H1 (cell line): ENCODE measurements around the gene OR2A25.

ENCODE experiments used
- ATF3 ChIP-seq: IDR thresholded peaks from 2 replicates; pipeline ENCODE4 v1.6.1; 2011; ENCODE audit warnings: low read depth, mild to moderate bottlenecking, low read length; ENCODE audit not compliant: insufficient read depth
- KDM4A ChIP-seq: IDR thresholded peaks from one replicate; pipeline ENCODE4 v1.7.1; 2012; ENCODE audit warnings: low read depth, mild to moderate bottlenecking, moderate library complexity, low read length, inconsistent platforms; ENCODE audit not compliant: severe bottlenecking
- NANOG ChIP-seq: IDR thresholded peaks from 2 replicates; pipeline ENCODE4 v1.6.1; 2011; ENCODE audit warnings: low read length, low read depth, mild to moderate bottlenecking, inconsistent platforms; ENCODE audit not compliant: insufficient read depth, poor library complexity, severe bottlenecking
- POLR2AphosphoS5 ChIP-seq: IDR thresholded peaks from 2 replicates; pipeline ENCODE4 v1.6.1; 2011; ENCODE audit warnings: low read depth, low read length
- RNF2 ChIP-seq: fragments of 200-900, 300-1000 bp; sonication (generic); IDR thresholded peaks from 2 replicates; pipeline ENCODE4 v1.7.1; 2016; ENCODE audit warnings: borderline replicate concordance, low read depth, mild to moderate bottlenecking, antibody characterized with exemption, low read length; ENCODE audit not compliant: poor library complexity, severe bottlenecking; ENCODE audit errors: missing control alignments
- RXRA ChIP-seq: IDR thresholded peaks from 2 replicates; pipeline ENCODE4 v1.6.1; 2011; ENCODE audit warnings: low read depth, mild to moderate bottlenecking, low read length, moderate library complexity; ENCODE audit not compliant: insufficient read depth
- SIN3A ChIP-seq, 2 experiments: IDR thresholded peaks in 1 of 2; conservative IDR thresholded peaks in 1 of 2; 2 replicates each; pipeline ENCODE4 v1.6.1; 2011 to 2012; ENCODE audit warnings: low read length in 2 of 2, improper control_type of control experiment in 1 of 2, low read depth in 1 of 2, mild to moderate bottlenecking in 1 of 2
- ZNF274 ChIP-seq: IDR thresholded peaks from 2 replicates; pipeline ENCODE4 v1.7.0; 2012; ENCODE audit warnings: low read length, borderline replicate concordance; ENCODE audit errors: extremely low read depth
- TF ChIP-seq, protein P1 (sequence below), 3 experiments: IDR thresholded peaks; 1 replicate in 2 of 3; 2 replicates in 1 of 3; pipeline versions ENCODE4 v1.5.1 to v1.6.1; 2011; ENCODE audit warnings: low read length in 3 of 3, mild to moderate bottlenecking in 3 of 3, inconsistent platforms in 2 of 3, low read depth in 1 of 3, moderate library complexity in 1 of 3; ENCODE audit not compliant: insufficient read depth in 1 of 3; ENCODE audit errors: control extremely low read depth in 1 of 3
- TF ChIP-seq, protein P2 (sequence below): IDR thresholded peaks from 2 replicates; pipeline ENCODE4 v1.6.1; 2011; ENCODE audit warnings: low read length, improper control_type of control experiment

DNA sequence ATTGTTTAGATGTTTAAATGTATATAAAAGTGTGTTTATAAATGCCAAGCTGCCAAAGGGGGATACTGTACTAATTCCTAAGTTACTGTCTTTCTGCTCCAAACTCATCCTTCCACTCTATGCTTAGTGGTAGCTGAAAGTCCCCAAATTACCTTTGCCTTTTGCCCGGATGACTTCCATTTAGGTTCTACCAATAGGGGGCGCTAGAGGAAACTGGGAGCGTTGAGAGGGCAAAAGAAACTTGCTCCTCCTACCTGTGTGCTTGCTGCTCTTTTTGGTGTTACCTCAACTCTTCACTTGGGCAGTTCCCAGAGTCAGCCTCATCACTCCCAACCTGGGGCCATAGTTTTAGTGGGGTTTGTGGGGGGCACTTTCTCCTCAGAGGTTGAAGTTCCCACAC, 5.9 kb upstream of the OR2A25 start:
- TF ChIP-seq ZNF274, result no peak
- no peak for TF ChIP-seq NANOG
- no peak for TF ChIP-seq ATF3
- TF ChIP-seq KDM4A, result no peak
- TF ChIP-seq RXRA, result no peak
- TF ChIP-seq POLR2AphosphoS5, result no peak
- TF ChIP-seq RNF2, result no peak
- no peak for TF ChIP-seq SIN3A (conservative IDR thresholded peaks at IDR 0.05 in 1 of 2, IDR thresholded peaks at IDR 0.05 in 1 of 2; ENCODE audit: low read depth in 1 of 2, low read length in 2 of 2)
- TF ChIP-seq, protein P1, sequence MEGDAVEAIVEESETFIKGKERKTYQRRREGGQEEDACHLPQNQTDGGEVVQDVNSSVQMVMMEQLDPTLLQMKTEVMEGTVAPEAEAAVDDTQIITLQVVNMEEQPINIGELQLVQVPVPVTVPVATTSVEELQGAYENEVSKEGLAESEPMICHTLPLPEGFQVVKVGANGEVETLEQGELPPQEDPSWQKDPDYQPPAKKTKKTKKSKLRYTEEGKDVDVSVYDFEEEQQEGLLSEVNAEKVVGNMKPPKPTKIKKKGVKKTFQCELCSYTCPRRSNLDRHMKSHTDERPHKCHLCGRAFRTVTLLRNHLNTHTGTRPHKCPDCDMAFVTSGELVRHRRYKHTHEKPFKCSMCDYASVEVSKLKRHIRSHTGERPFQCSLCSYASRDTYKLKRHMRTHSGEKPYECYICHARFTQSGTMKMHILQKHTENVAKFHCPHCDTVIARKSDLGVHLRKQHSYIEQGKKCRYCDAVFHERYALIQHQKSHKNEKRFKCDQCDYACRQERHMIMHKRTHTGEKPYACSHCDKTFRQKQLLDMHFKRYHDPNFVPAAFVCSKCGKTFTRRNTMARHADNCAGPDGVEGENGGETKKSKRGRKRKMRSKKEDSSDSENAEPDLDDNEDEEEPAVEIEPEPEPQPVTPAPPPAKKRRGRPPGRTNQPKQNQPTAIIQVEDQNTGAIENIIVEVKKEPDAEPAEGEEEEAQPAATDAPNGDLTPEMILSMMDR (IDR thresholded peaks at IDR 0.05; ENCODE audit: control extremely low read depth in 1 of 3, insufficient read depth in 1 of 3, low read depth in 1 of 3, low read length in 3 of 3), result peak; percentile 5 to 74 (median 62)
- TF ChIP-seq, protein P2, sequence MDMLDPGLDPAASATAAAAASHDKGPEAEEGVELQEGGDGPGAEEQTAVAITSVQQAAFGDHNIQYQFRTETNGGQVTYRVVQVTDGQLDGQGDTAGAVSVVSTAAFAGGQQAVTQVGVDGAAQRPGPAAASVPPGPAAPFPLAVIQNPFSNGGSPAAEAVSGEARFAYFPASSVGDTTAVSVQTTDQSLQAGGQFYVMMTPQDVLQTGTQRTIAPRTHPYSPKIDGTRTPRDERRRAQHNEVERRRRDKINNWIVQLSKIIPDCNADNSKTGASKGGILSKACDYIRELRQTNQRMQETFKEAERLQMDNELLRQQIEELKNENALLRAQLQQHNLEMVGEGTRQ, result no peak
